Neural cell (in vitro differentiated cells): ENCODE data around the gene ADORA1. TPM values are rescaled to one million over a fixed set of nuclear protein-coding genes. Genes with fewer than 3 reads are reported as not detected.

Source experiments
- H2AFZ ChIP-seq: fragments of 200-600, 300-800 bp; sonication (generic), shearing (Covaris generic); 2 replicates; pipeline ENCODE4 v1.6.0; 2014; ENCODE audit warnings: low read depth, mild to moderate bottlenecking, antibody characterized with exemption, low read length, moderate library complexity
- H3F3A ChIP-seq: fragments of 200-600 bp; shearing (Covaris generic); 2 replicates; pipeline ENCODE4 v1.6.1; 2016; ENCODE audit warnings: mild to moderate bottlenecking, moderate library complexity, mixed read lengths, antibody characterized with exemption, low read length; ENCODE audit not compliant: insufficient read depth, poor library complexity, severe bottlenecking
- H3K27ac ChIP-seq: fragments of 200-600, 300-800 bp; sonication (generic), shearing (Covaris generic); 2 replicates; pipeline ENCODE4 v1.5.1; 2014; ENCODE audit warnings: mild to moderate bottlenecking, low read length, moderate library complexity
- H3K27me3 ChIP-seq: fragments of 300-800, 200-600 bp; sonication (generic), shearing (Covaris generic); 2 replicates; pipeline ENCODE4 v1.6.0; 2014; ENCODE audit warnings: mild to moderate bottlenecking, low read depth, low read length, moderate library complexity; ENCODE audit not compliant: insufficient read depth
- H3K36me3 ChIP-seq: fragments of 300-800, 200-600 bp; sonication (generic), shearing (Covaris generic); 2 replicates; pipeline ENCODE4 v1.5.1; 2014; ENCODE audit warnings: mild to moderate bottlenecking, antibody characterized with exemption, low read length, moderate library complexity; ENCODE audit not compliant: insufficient read depth
- H3K4me2 ChIP-seq: fragments of 300-800, 200-600 bp; sonication (generic), shearing (Covaris generic); 2 replicates; pipeline ENCODE4 v1.6.0; 2014; ENCODE audit warnings: mild to moderate bottlenecking, low read length
- H3K4me3 ChIP-seq: fragments of 300-800, 200-600 bp; sonication (generic), shearing (Covaris generic); 2 replicates; pipeline ENCODE4 v1.5.1; 2014; ENCODE audit warnings: mild to moderate bottlenecking, low read length, moderate library complexity
- H3K79me2 ChIP-seq: fragments of 200-600 bp; shearing (Covaris generic); replicated peaks from 2 replicates; pipeline ENCODE4 v1.6.0; 2014; ENCODE audit warnings: mild to moderate bottlenecking, low read length, moderate library complexity; ENCODE audit not compliant: insufficient read depth
- H3K9ac ChIP-seq: fragments of 300-800, 200-600 bp; sonication (generic), shearing (Covaris generic); 2 replicates; pipeline ENCODE4 v1.6.1; 2016; ENCODE audit warnings: mild to moderate bottlenecking, low read length, mixed read lengths
- H3K9me2 ChIP-seq: fragments of 200-600 bp; shearing (Covaris generic); 2 replicates; pipeline ENCODE4 v1.6.1; 2016; ENCODE audit warnings: mild to moderate bottlenecking, low read length, mixed read lengths; ENCODE audit not compliant: insufficient read depth
- H3K9me3 ChIP-seq: fragments of 200-600, 300-800 bp; sonication (generic), shearing (Covaris generic); 2 replicates; pipeline ENCODE4 v1.6.1; 2016; ENCODE audit warnings: mild to moderate bottlenecking, mixed run types, low read length, moderate library complexity, mixed read lengths
- H4K20me1 ChIP-seq: fragments of 200-600 bp; shearing (Covaris generic); 2 replicates; pipeline ENCODE4 v1.6.1; 2016; ENCODE audit warnings: mild to moderate bottlenecking, mixed run types; ENCODE audit not compliant: insufficient read depth
- CTCF ChIP-seq: fragments of 450-650 bp; IDR thresholded peaks from 2 replicates; pipeline ENCODE4 v1.5.1; 2014; ENCODE audit warnings: antibody characterized with exemption, mild to moderate bottlenecking, moderate library complexity; ENCODE audit not compliant: poor library complexity, severe bottlenecking
- EP300 ChIP-seq: fragments of 450-650 bp; conservative IDR thresholded peaks from 2 replicates; pipeline ENCODE4 v1.6.1; 2014; ENCODE audit warnings: antibody characterized with exemption, mild to moderate bottlenecking, moderate library complexity; ENCODE audit not compliant: poor library complexity, severe bottlenecking
- EZH2 ChIP-seq: fragments of 200-600, 300-800 bp; shearing (Covaris generic), sonication (generic); IDR thresholded peaks from 2 replicates; pipeline ENCODE4 v1.6.1; 2014; ENCODE audit warnings: antibody characterized with exemption, low read length, borderline replicate concordance, mild to moderate bottlenecking; ENCODE audit not compliant: insufficient read depth, poor library complexity, severe bottlenecking
- MXI1 ChIP-seq: fragments of 450-650 bp; conservative IDR thresholded peaks from 2 replicates; pipeline ENCODE4 v1.6.1; 2014; ENCODE audit warnings: antibody characterized with exemption, mild to moderate bottlenecking; ENCODE audit not compliant: poor library complexity, severe bottlenecking
- POLR2AphosphoS5 ChIP-seq: IDR thresholded peaks from 2 replicates; pipeline ENCODE4 v1.6.1; 2012
- RAD21 ChIP-seq: fragments of 450-650 bp; conservative IDR thresholded peaks from 2 replicates; pipeline ENCODE4 v1.6.1; 2014; ENCODE audit warnings: antibody characterized with exemption, mild to moderate bottlenecking, moderate library complexity
- REST ChIP-seq: IDR thresholded peaks from 2 replicates; pipeline ENCODE4 v1.6.1; 2012; ENCODE audit warnings: borderline replicate concordance
- SMC3 ChIP-seq: fragments of 450-650 bp; conservative IDR thresholded peaks from 2 replicates; pipeline ENCODE4 v1.6.1; 2014; ENCODE audit warnings: antibody characterized with exemption, mild to moderate bottlenecking, moderate library complexity; ENCODE audit not compliant: poor library complexity
- TAF1 ChIP-seq: IDR thresholded peaks from 2 replicates; pipeline ENCODE4 v1.6.1; 2012; ENCODE audit warnings: low read depth
- polyA plus RNA-seq: library from polyadenylated mRNA; depleted of rRNA; stranded (reverse); fragments of >200 nt; gene quantifications from 2 replicates; pipeline ENCODE4 v1.2.3, GENCODE V29; 2014

ADORA1 gene
- polyA plus RNA-seq, 1 donor from 2014 or later, result 7.2 TPM

GRCh38 chr1:203178083-203178482 lies 50.6 kb downstream of the ADORA1 start:
- H3F3A ChIP-seq, result no peaks in the 10 kb centered on the region
- H3K36me3 ChIP-seq, result no peaks in the 10 kb centered on the region
- H3K9me2 ChIP-seq, result no peaks in the 10 kb centered on the region
- no peak overlapping the region for H3K4me2 ChIP-seq
- no peak overlapping the region for H3K4me3 ChIP-seq
- no peaks in the 10 kb centered on the region for H3K79me2 ChIP-seq
- H3K9me3 ChIP-seq, result no peaks in the 10 kb centered on the region
- no peaks in the 10 kb centered on the region for H4K20me1 ChIP-seq
- no peak overlapping the region for H2AFZ ChIP-seq
- TF ChIP-seq SMC3 (no peak), REST (no peak), EP300 (no peak), CTCF (no peak), POLR2AphosphoS5 (no peak), EZH2 (no peak), RAD21 (no peak), MXI1 (no peak), TAF1 (no peak)
- no peaks in the 10 kb centered on the region for H3K27me3 ChIP-seq
- no peak overlapping the region for H3K27ac ChIP-seq
- H3K9ac ChIP-seq, result no peak overlapping the region

GRCh38 chr1:203178821-203179666 lies 51.5 kb downstream of the ADORA1 start:
- no peak for TF ChIP-seq MXI1
- no peak for TF ChIP-seq EZH2
- TF ChIP-seq REST, result no peak
- no peak for TF ChIP-seq CTCF
- no peak for TF ChIP-seq POLR2AphosphoS5
- no peak for TF ChIP-seq TAF1
- TF ChIP-seq EP300, result no peak
- TF ChIP-seq RAD21, result no peak
- no peak for TF ChIP-seq SMC3
- Histone ChIP-seq H3K27ac (no peak overlapping the region), H3K4me2 (no peak overlapping the region), H2AFZ (no peak overlapping the region), H4K20me1 (no peaks in the 10 kb centered on the region), H3K36me3 (no peaks in the 10 kb centered on the region), H3K79me2 (no peaks in the 10 kb centered on the region), H3K27me3 (no peaks in the 10 kb centered on the region), H3K9ac (no peak overlapping the region), H3K9me2 (no peaks in the 10 kb centered on the region), H3F3A (no peaks in the 10 kb centered on the region), H3K9me3 (no peaks in the 10 kb centered on the region), H3K4me3 (no peak overlapping the region)
